ENCODE data around the gene PPP3R1.
A peak's percentile ranks its signal among the peaks of the same experiment; 100 is the strongest.

- peak; percentile 2 for TF ChIP-seq JUN (IDR thresholded peaks at IDR 0.05; ENCODE audit: borderline replicate concordance, insufficient read depth, insufficient read length, low read depth)
- TF ChIP-seq, protein P1, sequence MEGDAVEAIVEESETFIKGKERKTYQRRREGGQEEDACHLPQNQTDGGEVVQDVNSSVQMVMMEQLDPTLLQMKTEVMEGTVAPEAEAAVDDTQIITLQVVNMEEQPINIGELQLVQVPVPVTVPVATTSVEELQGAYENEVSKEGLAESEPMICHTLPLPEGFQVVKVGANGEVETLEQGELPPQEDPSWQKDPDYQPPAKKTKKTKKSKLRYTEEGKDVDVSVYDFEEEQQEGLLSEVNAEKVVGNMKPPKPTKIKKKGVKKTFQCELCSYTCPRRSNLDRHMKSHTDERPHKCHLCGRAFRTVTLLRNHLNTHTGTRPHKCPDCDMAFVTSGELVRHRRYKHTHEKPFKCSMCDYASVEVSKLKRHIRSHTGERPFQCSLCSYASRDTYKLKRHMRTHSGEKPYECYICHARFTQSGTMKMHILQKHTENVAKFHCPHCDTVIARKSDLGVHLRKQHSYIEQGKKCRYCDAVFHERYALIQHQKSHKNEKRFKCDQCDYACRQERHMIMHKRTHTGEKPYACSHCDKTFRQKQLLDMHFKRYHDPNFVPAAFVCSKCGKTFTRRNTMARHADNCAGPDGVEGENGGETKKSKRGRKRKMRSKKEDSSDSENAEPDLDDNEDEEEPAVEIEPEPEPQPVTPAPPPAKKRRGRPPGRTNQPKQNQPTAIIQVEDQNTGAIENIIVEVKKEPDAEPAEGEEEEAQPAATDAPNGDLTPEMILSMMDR (IDR thresholded peaks at IDR 0.05; ENCODE audit: extremely low read depth in 1 of 2, insufficient read depth in 1 of 2, low read depth in 1 of 2, low read length in 2 of 2) = no peak
Measured at GRCh38 chr2:68190991-68191731, 61.2 kb downstream of the PPP3R1 start.

All from endothelial cell of umbilical vein (primary cell).